Ascending aorta (tissue), 2 donors: ENCODE data around the gene TGIF2. TPM values are rescaled to one million over a fixed set of nuclear protein-coding genes. Genes with fewer than 3 reads are reported as not detected.

Experiments used
- DNase-seq, 2 donors: peaks; one replicate each; pipeline ENCODE4 v3.0.0-alpha.2; 2019; ENCODE audit warnings: low spot score in 2 of 2
- H3K27ac ChIP-seq, 2 donors: fragments of 200-600 bp; sonication (generic); one replicate each; pipeline ENCODE4 v1.5.1; 2016 to 2017; ENCODE audit warnings: mild to moderate bottlenecking in 1 of 2
- H3K27me3 ChIP-seq: fragments of 200-600 bp; sonication (generic); one replicate; pipeline ENCODE4 v1.5.1; 2017
- H3K36me3 ChIP-seq, 2 donors: fragments of 200-600 bp; sonication (generic); one replicate each; pipeline ENCODE4 v1.5.1; 2016
- H3K4me1 ChIP-seq, 2 donors: fragments of 200-600 bp; sonication (generic); one replicate each; pipeline ENCODE4 v1.5.1; 2016 to 2017; ENCODE audit warnings: mild to moderate bottlenecking in 1 of 2
- H3K4me3 ChIP-seq, 2 donors: fragments of 200-600 bp; sonication (generic); one replicate each; pipeline ENCODE4 v1.5.1; 2016 to 2017; ENCODE audit warnings: mild to moderate bottlenecking in 1 of 2
- H3K9me3 ChIP-seq, 2 donors: fragments of 200-600 bp; sonication (generic); one replicate each; pipeline ENCODE4 v1.5.1; 2016
- intact Hi-C: fragments of 100-400 bp; cut with DNase I; formaldehyde crosslinking; loops from one replicate; pipeline ENCODE4 v1.15.1; 2023
- total RNA-seq: library from RNA; depleted of rRNA; stranded (reverse); fragments of >200 nt; gene quantifications from one replicate; pipeline ENCODE4 v1.1.0, GENCODE V29; 2016
- TF ChIP-seq, protein P1 (sequence below), 3 experiments: fragments of 200-600 bp in 2 of 3; fragments of 450-650 bp in 1 of 3; sonication (generic) in 2 of 3; IDR thresholded peaks; one replicate each; pipeline ENCODE4 v1.5.1; 2016 to 2019; ENCODE audit warnings: antibody characterized with exemption in 3 of 3, mild to moderate bottlenecking in 1 of 3, moderate library complexity in 1 of 3

Gene TGIF2
- total RNA-seq, 1 donor from 2014 or later: 29.8 TPM

DNA sequence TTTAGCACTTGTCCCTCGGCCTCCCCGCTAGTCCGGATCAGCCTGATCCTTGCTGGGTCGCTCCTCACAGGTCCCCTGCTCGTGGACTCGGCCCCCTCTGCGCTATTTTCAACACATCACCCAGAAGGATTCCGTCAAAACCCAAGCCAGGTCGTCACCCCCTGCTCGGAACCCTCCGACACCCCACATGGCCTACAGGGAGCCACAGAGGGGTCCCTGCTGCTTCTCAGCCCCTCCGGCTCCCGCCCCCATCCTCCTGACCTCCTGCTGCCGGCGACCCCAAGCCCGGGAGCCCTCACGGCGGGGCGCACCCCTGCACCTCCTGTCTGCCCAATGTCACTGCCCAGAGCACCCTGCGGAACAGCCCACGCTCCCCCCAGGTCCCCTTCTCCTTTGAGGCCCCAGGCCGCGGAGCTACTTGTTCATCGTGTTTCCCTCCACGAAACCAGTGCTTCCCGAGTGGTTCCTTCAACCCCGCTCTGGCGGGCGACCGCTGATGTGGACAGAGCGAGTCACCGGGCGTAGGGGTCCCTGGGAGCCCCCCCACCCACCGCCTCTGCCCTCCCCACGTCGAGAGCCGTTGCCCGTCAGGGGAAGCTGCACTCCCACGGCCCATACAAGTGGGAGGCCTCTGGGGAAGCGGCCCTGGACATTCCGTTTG, 32.7 kb upstream of the TGIF2 start:
- Histone ChIP-seq H3K27ac (peak overlapping the region; percentile 98 to 99), H3K4me3 (peak overlapping the region; percentile 92 to 93), H3K27me3 (no peaks in the 10 kb centered on the region), H3K36me3 (peaks cover 11 to 25% of the 10 kb centered on the region in 2 donors), H3K9me3 (no peaks in the 10 kb centered on the region), H3K4me1 (peaks cover 10 to 44% of the 10 kb centered on the region in 2 donors)
- TF ChIP-seq, protein P1, sequence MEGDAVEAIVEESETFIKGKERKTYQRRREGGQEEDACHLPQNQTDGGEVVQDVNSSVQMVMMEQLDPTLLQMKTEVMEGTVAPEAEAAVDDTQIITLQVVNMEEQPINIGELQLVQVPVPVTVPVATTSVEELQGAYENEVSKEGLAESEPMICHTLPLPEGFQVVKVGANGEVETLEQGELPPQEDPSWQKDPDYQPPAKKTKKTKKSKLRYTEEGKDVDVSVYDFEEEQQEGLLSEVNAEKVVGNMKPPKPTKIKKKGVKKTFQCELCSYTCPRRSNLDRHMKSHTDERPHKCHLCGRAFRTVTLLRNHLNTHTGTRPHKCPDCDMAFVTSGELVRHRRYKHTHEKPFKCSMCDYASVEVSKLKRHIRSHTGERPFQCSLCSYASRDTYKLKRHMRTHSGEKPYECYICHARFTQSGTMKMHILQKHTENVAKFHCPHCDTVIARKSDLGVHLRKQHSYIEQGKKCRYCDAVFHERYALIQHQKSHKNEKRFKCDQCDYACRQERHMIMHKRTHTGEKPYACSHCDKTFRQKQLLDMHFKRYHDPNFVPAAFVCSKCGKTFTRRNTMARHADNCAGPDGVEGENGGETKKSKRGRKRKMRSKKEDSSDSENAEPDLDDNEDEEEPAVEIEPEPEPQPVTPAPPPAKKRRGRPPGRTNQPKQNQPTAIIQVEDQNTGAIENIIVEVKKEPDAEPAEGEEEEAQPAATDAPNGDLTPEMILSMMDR (IDR thresholded peaks at IDR 0.05): no peak
- DNase-seq: no peak
- intact Hi-C loops: loop anchor here (2.0 to 5.0 kb wide), 3 partner anchors 32 to 232 kb away; partner anchors contain the start of genes DSN1 and TGIF2

DNA sequence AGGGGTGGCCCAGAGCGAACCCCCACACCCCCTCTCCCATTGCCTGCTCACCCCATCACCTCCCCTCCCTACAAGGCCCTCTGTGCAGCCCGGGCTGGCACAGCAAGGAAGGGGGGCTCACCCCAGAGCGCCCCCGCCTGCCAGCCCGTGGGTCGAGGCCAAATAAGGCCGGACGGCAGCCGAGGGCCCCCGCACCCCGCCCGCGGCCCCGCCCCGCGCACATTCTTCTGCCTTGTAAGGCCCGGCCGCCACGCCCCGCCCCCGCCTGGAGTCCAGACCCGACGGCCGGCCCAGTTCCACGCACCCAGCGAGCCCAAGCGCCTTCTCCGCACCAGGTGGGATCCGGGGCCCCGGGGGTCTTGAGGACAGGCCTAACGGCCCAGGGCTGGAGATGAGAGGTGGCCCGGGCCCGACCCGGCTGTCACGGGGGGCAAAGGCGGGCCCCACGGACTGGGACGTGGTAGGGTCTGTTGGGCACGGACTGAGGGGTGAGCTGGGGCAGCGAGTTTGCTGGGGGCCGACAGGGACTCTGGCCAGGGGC, 32.1 kb upstream of the TGIF2 start, which contains the start of gene MYL9:
MYL9 (plus strand) TSS at position 293 of the 541 bp plus-strand sequence. CDS start 3,366 bp downstream, outside the sequence.
- Histone ChIP-seq H3K27me3 (no peaks in the 10 kb centered on the region), H3K9me3 (no peaks in the 10 kb centered on the region), H3K4me1 (peaks cover 16 to 48% of the 10 kb centered on the region in 2 donors), H3K4me3 (peak within 1 kb of the TSS; percentile 92 to 93), H3K27ac (peak within 1 kb of the TSS; percentile 98 to 99), H3K36me3 (peaks cover 17 to 31% of the 10 kb centered on the region in 2 donors)
- TF ChIP-seq, protein P1 (IDR thresholded peaks at IDR 0.05): no peak
- peak; percentile 75 to 97 for DNase-seq
- intact Hi-C loops: loop anchor here (2.0 to 5.0 kb wide), 3 partner anchors 32 to 231 kb away; partner anchors contain the start of genes DSN1 and TGIF2

DNA sequence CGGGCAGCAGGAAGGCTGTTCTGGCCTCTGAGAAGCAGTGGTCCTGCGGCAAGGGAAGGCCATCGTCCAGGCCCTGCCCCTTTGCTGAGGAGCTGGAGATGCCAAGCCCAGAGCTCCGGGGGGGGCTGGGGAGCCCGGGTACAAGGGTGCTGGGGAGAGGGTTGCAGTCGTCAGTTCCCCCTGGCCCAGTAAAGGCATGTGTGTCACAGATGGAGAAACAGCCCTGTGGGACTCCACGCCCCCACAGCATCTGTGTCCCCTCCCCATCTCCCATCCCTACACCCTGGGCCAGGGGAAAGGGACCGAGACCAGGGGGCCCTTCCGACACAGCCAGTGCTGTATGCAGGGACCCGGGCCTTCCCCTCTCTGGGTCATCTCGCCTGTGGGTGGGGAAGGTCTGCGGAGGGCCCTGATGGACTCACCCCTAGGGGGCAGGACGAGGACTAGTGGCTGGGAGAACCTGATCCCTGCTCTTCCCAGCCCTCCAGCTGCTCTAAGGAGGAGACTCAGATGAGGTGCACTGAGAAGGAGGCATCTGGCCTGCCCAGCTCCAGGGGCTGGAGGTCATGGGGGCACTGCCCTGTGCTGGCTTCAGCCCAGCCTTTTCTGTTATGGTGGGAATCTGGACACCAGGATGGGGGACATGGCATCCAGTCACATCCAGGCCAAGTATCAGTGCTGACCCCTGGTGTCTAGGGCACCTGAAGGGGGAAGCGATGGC, 31.5 kb upstream of the TGIF2 start:
- Histone ChIP-seq H3K36me3 (peaks cover 20 to 38% of the 10 kb centered on the region in 2 donors), H3K9me3 (no peaks in the 10 kb centered on the region), H3K27ac (peak overlapping the region; percentile 98 to 99), H3K4me3 (peak overlapping the region; percentile 92 to 93), H3K27me3 (no peaks in the 10 kb centered on the region), H3K4me1 (peaks cover 17 to 54% of the 10 kb centered on the region in 2 donors)
- peak in 1 of 2 donors; percentile 71 for DNase-seq
- TF ChIP-seq, protein P1 (IDR thresholded peaks at IDR 0.05): peak; percentile 52 to 62 (median 53)
- intact Hi-C loops: loop anchor here (2.0 to 5.0 kb wide), 3 partner anchors 31 to 230 kb away; partner anchors contain the start of genes DSN1 and TGIF2

DNA sequence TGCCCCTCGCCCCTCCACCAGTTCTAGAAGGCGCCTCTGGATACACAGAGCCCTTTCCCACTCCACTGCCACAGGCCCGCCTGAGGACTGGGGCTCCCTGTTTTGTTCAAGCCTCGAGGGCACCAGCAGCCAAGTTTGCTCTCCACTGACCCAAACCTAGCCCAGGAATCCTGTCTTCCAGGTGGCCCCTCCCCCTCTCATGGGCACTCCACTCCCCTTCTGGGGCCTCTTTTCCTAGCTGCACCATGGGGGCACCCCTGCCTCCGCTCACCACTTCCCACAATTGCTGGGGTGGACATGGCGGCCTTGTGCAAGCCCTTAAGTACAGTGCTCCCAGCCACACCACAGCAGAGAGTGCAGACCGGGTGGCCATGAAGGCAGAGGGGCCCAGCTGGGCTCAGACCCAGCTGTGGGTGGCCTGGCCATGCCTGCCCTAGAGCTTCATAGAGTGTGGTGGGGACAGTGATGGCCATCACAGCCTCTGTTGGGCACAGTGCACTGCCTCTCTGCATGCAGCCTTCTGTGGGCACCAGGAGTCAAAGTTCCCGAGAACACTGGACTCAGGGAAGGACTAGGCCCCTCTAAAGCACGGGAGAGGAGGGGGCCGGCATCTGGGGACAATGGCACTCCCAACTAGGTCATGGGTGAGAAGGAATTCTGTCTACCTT, 30.7 kb upstream of the TGIF2 start:
- no peak for DNase-seq
- intact Hi-C loops: loop anchor here (5.0 kb wide), 1 partner anchor 230 kb away; the partner anchor contains the start of gene DSN1

More for the DNA sequence above, 30.7 kb upstream of the TGIF2 start:
- H3K4me3 ChIP-seq: peak overlapping the region; percentile 92 to 93
- H3K9me3 ChIP-seq: no peaks in the 10 kb centered on the region
- peaks cover 14 to 54% of the 10 kb centered on the region in 2 donors for H3K4me1 ChIP-seq
- H3K27ac ChIP-seq: peak overlapping the region; percentile 98 to 99
- no peaks in the 10 kb centered on the region for H3K27me3 ChIP-seq
- TF ChIP-seq, protein P1 (IDR thresholded peaks at IDR 0.05): no peak
- peaks cover 27 to 45% of the 10 kb centered on the region in 2 donors for H3K36me3 ChIP-seq
